WTC11 (cell line): ENCODE measurements around the gene AHR. TPM values are rescaled to one million over a fixed set of nuclear protein-coding genes. Genes with fewer than 3 reads are reported as not detected.

ENCODE experiments used
- ATAC-seq: fragments of 200-7000 bp; cut with Tn5 transposase; 2 replicates; pipeline ENCODE4 v1.10.0; 2021; ENCODE audit warnings: mild to moderate bottlenecking, moderate library complexity
- CTCF ChIA-PET: fragments of 300-600 bp; sonication (Branson Sonifier 250); formaldehyde crosslinking; loops from one replicate; lab custom pipeline; 2021; ENCODE audit warnings: antibody characterized with exemption; lab: Charles Lee
- POLR2A ChIA-PET: fragments of 350-600 bp; sonication (Branson Sonifier 250); formaldehyde crosslinking; loops from one replicate; lab custom pipeline; 2021; ENCODE audit warnings: antibody characterized with exemption; lab: Charles Lee
- DNase-seq: peaks from one replicate; pipeline ENCODE4 v3.0.0; 2021; ENCODE audit warnings: low spot score
- H3K27ac Mint-ChIP-seq: 2 replicates; pipeline ENCODE4 v1.8.0; 2021; ENCODE audit warnings: mixed read lengths
- H3K27me3 Mint-ChIP-seq: 2 replicates; pipeline ENCODE4 v1.8.0; 2021; ENCODE audit warnings: low read depth, mild to moderate bottlenecking, moderate library complexity, mixed read lengths
- H3K36me3 Mint-ChIP-seq: 2 replicates; pipeline ENCODE4 v1.8.0; 2021; ENCODE audit warnings: mixed read lengths
- H3K4me1 Mint-ChIP-seq: 2 replicates; pipeline ENCODE4 v1.8.0; 2022; ENCODE audit warnings: mixed read lengths
- H3K4me3 Mint-ChIP-seq: 2 replicates; pipeline ENCODE4 v1.8.0; 2021; ENCODE audit warnings: mild to moderate bottlenecking, moderate library complexity, mixed read lengths
- H3K9me3 Mint-ChIP-seq: 2 replicates; pipeline ENCODE4 v1.8.0; 2021; ENCODE audit warnings: mixed read lengths
- ATF1 ChIP-seq: sonication (generic); formaldehyde crosslinking; IDR thresholded peaks from 2 replicates; pipeline ENCODE4 v1.8.1; 2023; ENCODE audit warnings: mild to moderate bottlenecking, moderate library complexity, missing genetic modification reagents
- CREB1 ChIP-seq: sonication (generic); formaldehyde crosslinking; IDR thresholded peaks from 2 replicates; pipeline ENCODE4 v1.8.0; 2023; ENCODE audit warnings: mild to moderate bottlenecking, missing genetic modification reagents
- FOXJ3 ChIP-seq: sonication (generic); formaldehyde crosslinking; IDR thresholded peaks from 2 replicates; pipeline ENCODE4 v1.9.0; 2021; ENCODE audit warnings: missing genetic modification reagents, mild to moderate bottlenecking, borderline replicate concordance
- FOXK1 ChIP-seq: sonication (generic); formaldehyde crosslinking; IDR thresholded peaks from 2 replicates; pipeline ENCODE4 v1.8.0; 2022; ENCODE audit warnings: mild to moderate bottlenecking, moderate library complexity, missing genetic modification reagents
- NFYB ChIP-seq: sonication (generic); formaldehyde crosslinking; conservative IDR thresholded peaks from 2 replicates; pipeline ENCODE4 v1.8.0; 2022; ENCODE audit warnings: low read depth, missing genetic modification reagents
- RORB ChIP-seq: fragments of 250-450 bp; sonication (Bioruptor Pico); IDR thresholded peaks from 2 replicates; pipeline ENCODE4 v1.9.0; 2021; ENCODE audit warnings: mild to moderate bottlenecking
- SMAD3 ChIP-seq: sonication (generic); formaldehyde crosslinking; IDR thresholded peaks from 2 replicates; pipeline ENCODE4 v1.8.0; 2022; ENCODE audit warnings: missing genetic modification reagents, mild to moderate bottlenecking, borderline replicate concordance
- TEAD1 ChIP-seq: sonication (generic); formaldehyde crosslinking; IDR thresholded peaks from 2 replicates; pipeline ENCODE4 v1.8.0; 2022; ENCODE audit warnings: mild to moderate bottlenecking, missing genetic modification reagents
- total RNA-seq: library from RNA; stranded (reverse); gene quantifications from 3 replicates; pipeline ENCODE4 v1.2.3, GENCODE V29; 2021
- TF ChIP-seq, protein P1 (sequence below): sonication (generic); formaldehyde crosslinking; IDR thresholded peaks from 2 replicates; pipeline ENCODE4 v1.8.0; 2023; ENCODE audit warnings: mild to moderate bottlenecking, missing genetic modification reagents
- TF ChIP-seq, protein P2 (sequence below): sonication (generic); formaldehyde crosslinking; IDR thresholded peaks from 2 replicates; pipeline ENCODE4 v1.8.0; 2022; ENCODE audit warnings: mild to moderate bottlenecking, missing genetic modification reagents
- TF ChIP-seq, protein P3 (sequence below): fragments of 250-450 bp; sonication (Bioruptor Pico); conservative IDR thresholded peaks from 2 replicates; pipeline ENCODE4 v1.9.0; 2021; ENCODE audit warnings: mild to moderate bottlenecking
- TF ChIP-seq, protein P4 (sequence below): fragments of 250-450 bp; sonication (Bioruptor Pico); IDR thresholded peaks from 2 replicates; pipeline ENCODE4 v1.8.0; 2021; ENCODE audit warnings: mild to moderate bottlenecking
- TF ChIP-seq, protein P5 (sequence below): sonication (generic); formaldehyde crosslinking; IDR thresholded peaks from 2 replicates; pipeline ENCODE4 v1.8.1; 2023; ENCODE audit warnings: mild to moderate bottlenecking, missing genetic modification reagents
- TF ChIP-seq, protein P6 (sequence below): sonication (generic); formaldehyde crosslinking; IDR thresholded peaks from 2 replicates; pipeline ENCODE4 v1.8.1; 2023; ENCODE audit warnings: mild to moderate bottlenecking, missing genetic modification reagents, moderate library complexity
- TF ChIP-seq, protein P7 (sequence below): sonication (generic); formaldehyde crosslinking; IDR thresholded peaks from 2 replicates; pipeline ENCODE4 v1.8.1; 2022; ENCODE audit warnings: low read depth, mild to moderate bottlenecking, moderate library complexity, missing genetic modification reagents, borderline replicate concordance
- TF ChIP-seq, protein P8 (sequence below): fragments of 200-600 bp; IDR thresholded peaks from 2 replicates; pipeline ENCODE4 v1.8.0; 2022; ENCODE audit warnings: antibody characterized with exemption
- TF ChIP-seq, protein P9 (sequence below): sonication (generic); formaldehyde crosslinking; IDR thresholded peaks from 2 replicates; pipeline ENCODE4 v1.8.1; 2023; ENCODE audit warnings: mild to moderate bottlenecking, missing genetic modification reagents

Gene AHR
- total RNA-seq, 1 experiment from 2014 or later: 5.8 TPM

DNA sequence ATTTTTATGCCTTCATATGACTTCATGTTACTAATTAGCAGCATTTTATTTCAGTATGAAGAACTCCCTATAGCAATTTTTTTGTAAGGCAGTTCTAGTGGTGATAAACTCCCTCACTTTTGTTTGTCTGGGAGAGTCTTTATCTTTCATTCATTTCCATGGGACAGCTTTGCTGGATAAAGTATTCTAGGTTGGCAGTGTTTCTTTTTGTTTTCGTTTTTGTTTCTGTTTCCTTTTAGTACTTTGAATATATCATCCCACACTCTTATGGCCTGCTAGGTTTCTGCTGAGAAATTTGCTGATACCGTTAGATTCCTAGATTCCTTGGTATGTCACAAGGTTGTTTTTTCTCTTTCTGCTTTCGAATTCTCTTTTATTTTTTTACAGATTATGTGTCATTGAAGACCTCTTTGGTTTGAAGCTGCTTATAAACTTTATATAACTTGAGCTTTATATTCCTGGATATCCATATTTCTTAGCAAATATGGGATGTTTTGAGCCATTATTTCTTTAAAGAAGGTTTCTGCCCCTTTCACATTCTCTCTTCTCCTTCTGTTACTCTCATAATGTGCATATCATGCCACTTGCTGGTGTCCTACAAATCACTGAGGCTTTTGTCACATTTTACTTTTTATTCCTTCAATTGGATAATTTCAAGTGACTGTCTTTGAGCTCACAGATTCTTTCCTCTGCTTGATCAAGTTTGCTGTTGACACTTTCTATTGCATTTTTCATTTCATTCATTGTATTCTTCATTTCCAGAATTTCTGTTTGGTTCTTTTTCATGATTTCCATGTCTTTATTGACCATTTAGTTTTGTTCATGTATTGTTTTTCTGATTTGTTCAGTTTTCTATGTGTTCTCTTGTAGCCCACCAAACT, 28.9 kb upstream of the AHR start (continued):
- TF ChIP-seq, protein P1, sequence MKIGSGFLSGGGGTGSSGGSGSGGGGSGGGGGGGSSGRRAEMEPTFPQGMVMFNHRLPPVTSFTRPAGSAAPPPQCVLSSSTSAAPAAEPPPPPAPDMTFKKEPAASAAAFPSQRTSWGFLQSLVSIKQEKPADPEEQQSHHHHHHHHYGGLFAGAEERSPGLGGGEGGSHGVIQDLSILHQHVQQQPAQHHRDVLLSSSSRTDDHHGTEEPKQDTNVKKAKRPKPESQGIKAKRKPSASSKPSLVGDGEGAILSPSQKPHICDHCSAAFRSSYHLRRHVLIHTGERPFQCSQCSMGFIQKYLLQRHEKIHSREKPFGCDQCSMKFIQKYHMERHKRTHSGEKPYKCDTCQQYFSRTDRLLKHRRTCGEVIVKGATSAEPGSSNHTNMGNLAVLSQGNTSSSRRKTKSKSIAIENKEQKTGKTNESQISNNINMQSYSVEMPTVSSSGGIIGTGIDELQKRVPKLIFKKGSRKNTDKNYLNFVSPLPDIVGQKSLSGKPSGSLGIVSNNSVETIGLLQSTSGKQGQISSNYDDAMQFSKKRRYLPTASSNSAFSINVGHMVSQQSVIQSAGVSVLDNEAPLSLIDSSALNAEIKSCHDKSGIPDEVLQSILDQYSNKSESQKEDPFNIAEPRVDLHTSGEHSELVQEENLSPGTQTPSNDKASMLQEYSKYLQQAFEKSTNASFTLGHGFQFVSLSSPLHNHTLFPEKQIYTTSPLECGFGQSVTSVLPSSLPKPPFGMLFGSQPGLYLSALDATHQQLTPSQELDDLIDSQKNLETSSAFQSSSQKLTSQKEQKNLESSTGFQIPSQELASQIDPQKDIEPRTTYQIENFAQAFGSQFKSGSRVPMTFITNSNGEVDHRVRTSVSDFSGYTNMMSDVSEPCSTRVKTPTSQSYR (CRISPR knock-in tag): no peak
- no peak for TF ChIP-seq FOXJ3 (CRISPR knock-in tag)
- TF ChIP-seq, all 79 proteins: peak for 0

DNA sequence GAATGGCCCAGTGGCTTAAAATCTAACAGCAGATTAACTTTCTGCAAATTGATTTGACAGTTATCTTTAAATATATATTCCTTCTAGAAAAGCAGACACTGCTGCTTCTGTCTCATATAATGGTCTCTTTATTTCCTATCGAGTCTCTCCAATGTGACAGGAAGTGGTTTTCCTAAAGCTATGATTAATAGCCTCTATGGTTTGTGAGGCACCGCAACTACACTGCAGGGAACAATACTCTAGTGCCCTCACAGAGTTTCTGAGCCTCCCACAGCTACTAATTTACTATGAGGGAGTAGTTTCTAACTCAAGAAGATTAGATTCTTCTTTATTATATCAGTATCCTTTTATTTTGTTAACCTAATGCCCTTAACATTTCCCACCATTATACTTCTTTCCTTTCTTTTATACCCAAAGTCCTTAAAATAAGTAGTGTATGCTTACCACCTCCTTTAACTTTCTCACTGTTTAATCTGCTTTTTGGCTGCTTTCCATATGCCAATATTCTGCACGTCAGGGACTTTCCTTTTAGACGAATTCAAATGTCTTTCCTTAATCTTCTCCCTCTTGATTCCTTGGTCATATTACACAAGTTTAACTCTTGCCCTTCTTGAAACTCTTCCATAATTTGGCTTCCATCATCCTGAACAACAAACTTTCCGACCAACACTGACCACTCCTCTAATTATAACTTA, 23.8 kb upstream of the AHR start:
- peaks cover 9% of the 10 kb centered on the region for H3K36me3 Mint-ChIP-seq
- H3K4me3 Mint-ChIP-seq: no peak overlapping the region
- peaks cover 11% of the 10 kb centered on the region for H3K9me3 Mint-ChIP-seq
- H3K4me1 Mint-ChIP-seq: peaks cover 5% of the 10 kb centered on the region; the same call in 1 of the 2 replicates
- no peak overlapping the region for H3K27ac Mint-ChIP-seq
- DNase-seq (no peak), ATAC-seq (no peak)
- ChIA-PET POLR2A (no interaction called here), CTCF (no interaction called here)
- no peak for TF ChIP-seq RORB (CRISPR knock-in tag)
- TF ChIP-seq, protein P2, sequence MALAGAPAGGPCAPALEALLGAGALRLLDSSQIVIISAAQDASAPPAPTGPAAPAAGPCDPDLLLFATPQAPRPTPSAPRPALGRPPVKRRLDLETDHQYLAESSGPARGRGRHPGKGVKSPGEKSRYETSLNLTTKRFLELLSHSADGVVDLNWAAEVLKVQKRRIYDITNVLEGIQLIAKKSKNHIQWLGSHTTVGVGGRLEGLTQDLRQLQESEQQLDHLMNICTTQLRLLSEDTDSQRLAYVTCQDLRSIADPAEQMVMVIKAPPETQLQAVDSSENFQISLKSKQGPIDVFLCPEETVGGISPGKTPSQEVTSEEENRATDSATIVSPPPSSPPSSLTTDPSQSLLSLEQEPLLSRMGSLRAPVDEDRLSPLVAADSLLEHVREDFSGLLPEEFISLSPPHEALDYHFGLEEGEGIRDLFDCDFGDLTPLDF (CRISPR knock-in tag): no peak
- TF ChIP-seq SMAD3 (CRISPR knock-in tag): no peak
- TF ChIP-seq, protein P3, sequence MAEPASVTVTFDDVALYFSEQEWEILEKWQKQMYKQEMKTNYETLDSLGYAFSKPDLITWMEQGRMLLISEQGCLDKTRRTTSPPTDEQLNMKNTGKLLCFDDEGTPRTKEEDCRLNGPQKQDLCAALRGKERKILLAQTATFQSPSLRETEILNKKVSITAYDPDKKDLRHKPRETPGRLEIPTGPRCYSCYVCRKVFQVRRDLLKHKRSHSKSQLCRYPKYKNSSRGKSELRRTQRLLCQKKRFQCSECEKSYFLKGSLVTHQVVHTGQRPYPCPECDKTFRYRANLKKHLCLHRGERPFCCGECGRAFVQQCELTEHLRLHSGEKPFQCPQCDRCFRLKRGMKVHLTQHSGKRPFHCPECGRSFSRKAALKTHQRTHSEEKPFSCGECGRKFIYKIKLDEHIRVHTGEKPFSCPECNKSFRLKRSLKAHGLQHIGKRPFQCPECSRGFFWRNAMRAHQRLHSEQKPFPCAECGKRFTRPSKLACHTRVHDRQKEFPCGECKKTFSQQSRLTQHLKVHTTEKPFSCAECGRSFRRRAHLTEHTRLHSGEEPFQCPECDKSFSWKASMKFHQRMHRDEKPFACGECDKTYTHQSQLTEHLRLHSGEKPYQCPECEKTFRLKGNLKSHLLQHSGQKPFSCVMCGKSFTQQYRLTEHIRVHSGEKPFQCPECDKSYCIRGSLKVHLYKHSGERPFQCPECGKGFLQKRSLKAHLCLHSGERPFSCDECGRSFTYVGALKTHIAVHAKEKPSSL (CRISPR knock-in tag): no peak
- TF ChIP-seq NFYB (CRISPR knock-in tag): no peak
- TF ChIP-seq TEAD1: no peak
- TF ChIP-seq CREB1: no peak
- TF ChIP-seq, protein P4, sequence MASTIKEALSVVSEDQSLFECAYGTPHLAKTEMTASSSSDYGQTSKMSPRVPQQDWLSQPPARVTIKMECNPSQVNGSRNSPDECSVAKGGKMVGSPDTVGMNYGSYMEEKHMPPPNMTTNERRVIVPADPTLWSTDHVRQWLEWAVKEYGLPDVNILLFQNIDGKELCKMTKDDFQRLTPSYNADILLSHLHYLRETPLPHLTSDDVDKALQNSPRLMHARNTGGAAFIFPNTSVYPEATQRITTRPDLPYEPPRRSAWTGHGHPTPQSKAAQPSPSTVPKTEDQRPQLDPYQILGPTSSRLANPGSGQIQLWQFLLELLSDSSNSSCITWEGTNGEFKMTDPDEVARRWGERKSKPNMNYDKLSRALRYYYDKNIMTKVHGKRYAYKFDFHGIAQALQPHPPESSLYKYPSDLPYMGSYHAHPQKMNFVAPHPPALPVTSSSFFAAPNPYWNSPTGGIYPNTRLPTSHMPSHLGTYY (CRISPR knock-in tag): no peak
- no peak for TF ChIP-seq FOXK1
- TF ChIP-seq, protein P5, sequence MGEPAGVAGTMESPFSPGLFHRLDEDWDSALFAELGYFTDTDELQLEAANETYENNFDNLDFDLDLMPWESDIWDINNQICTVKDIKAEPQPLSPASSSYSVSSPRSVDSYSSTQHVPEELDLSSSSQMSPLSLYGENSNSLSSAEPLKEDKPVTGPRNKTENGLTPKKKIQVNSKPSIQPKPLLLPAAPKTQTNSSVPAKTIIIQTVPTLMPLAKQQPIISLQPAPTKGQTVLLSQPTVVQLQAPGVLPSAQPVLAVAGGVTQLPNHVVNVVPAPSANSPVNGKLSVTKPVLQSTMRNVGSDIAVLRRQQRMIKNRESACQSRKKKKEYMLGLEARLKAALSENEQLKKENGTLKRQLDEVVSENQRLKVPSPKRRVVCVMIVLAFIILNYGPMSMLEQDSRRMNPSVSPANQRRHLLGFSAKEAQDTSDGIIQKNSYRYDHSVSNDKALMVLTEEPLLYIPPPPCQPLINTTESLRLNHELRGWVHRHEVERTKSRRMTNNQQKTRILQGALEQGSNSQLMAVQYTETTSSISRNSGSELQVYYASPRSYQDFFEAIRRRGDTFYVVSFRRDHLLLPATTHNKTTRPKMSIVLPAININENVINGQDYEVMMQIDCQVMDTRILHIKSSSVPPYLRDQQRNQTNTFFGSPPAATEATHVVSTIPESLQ: no peak
- TF ChIP-seq, protein P6, sequence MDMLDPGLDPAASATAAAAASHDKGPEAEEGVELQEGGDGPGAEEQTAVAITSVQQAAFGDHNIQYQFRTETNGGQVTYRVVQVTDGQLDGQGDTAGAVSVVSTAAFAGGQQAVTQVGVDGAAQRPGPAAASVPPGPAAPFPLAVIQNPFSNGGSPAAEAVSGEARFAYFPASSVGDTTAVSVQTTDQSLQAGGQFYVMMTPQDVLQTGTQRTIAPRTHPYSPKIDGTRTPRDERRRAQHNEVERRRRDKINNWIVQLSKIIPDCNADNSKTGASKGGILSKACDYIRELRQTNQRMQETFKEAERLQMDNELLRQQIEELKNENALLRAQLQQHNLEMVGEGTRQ (CRISPR knock-in tag): no peak
- TF ChIP-seq, protein P7, sequence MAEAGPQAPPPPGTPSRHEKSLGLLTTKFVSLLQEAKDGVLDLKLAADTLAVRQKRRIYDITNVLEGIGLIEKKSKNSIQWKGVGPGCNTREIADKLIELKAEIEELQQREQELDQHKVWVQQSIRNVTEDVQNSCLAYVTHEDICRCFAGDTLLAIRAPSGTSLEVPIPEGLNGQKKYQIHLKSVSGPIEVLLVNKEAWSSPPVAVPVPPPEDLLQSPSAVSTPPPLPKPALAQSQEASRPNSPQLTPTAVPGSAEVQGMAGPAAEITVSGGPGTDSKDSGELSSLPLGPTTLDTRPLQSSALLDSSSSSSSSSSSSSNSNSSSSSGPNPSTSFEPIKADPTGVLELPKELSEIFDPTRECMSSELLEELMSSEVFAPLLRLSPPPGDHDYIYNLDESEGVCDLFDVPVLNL (CRISPR knock-in tag): no peak
- TF ChIP-seq, protein P8, sequence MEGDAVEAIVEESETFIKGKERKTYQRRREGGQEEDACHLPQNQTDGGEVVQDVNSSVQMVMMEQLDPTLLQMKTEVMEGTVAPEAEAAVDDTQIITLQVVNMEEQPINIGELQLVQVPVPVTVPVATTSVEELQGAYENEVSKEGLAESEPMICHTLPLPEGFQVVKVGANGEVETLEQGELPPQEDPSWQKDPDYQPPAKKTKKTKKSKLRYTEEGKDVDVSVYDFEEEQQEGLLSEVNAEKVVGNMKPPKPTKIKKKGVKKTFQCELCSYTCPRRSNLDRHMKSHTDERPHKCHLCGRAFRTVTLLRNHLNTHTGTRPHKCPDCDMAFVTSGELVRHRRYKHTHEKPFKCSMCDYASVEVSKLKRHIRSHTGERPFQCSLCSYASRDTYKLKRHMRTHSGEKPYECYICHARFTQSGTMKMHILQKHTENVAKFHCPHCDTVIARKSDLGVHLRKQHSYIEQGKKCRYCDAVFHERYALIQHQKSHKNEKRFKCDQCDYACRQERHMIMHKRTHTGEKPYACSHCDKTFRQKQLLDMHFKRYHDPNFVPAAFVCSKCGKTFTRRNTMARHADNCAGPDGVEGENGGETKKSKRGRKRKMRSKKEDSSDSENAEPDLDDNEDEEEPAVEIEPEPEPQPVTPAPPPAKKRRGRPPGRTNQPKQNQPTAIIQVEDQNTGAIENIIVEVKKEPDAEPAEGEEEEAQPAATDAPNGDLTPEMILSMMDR: no peak
- TF ChIP-seq, protein P9, sequence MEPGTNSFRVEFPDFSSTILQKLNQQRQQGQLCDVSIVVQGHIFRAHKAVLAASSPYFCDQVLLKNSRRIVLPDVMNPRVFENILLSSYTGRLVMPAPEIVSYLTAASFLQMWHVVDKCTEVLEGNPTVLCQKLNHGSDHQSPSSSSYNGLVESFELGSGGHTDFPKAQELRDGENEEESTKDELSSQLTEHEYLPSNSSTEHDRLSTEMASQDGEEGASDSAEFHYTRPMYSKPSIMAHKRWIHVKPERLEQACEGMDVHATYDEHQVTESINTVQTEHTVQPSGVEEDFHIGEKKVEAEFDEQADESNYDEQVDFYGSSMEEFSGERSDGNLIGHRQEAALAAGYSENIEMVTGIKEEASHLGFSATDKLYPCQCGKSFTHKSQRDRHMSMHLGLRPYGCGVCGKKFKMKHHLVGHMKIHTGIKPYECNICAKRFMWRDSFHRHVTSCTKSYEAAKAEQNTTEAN (CRISPR knock-in tag): no peak
- TF ChIP-seq ATF1 (CRISPR knock-in tag): no peak
- H3K27me3 Mint-ChIP-seq: no peaks in the 10 kb centered on the region
